HepG2 (cell line): Measurements from ENCODE around the gene C16orf89. TPM values are rescaled to one million over a fixed set of nuclear protein-coding genes. Genes with fewer than 3 reads are reported as not detected.
A peak's percentile ranks its signal among the peaks of the same experiment; 100 is the strongest.

ENCODE experiments used
- ATAC-seq: fragments of 200-7000 bp; cut with Tn5 transposase; 3 replicates; pipeline ENCODE4 v1.9.1; 2020; ENCODE audit warnings: mild to moderate bottlenecking, moderate library complexity
- BruUV-seq: library from RNA; stranded (reverse); fragments of 400-500 nt; replicated peaks from 2 replicates; lab custom pipeline; 2021; lab: Mats Ljungman, UMichigan
- CTCF ChIA-PET: fragments of 300-600 bp; formaldehyde crosslinking; extraction: SDS; loops from one replicate; lab custom pipeline; 2021; ENCODE audit warnings: low total read pairs, inconsistent platforms, low intra/inter-chr PET ratio; lab: Yijun Ruan, JAX
- POLR2A ChIA-PET: fragments of 350-600 bp; sonication (Branson Sonifier 250); formaldehyde crosslinking; loops from one replicate; lab custom pipeline; 2020; ENCODE audit warnings: antibody characterized with exemption, inconsistent platforms; lab: Yijun Ruan, JAX
- DNase-seq: peaks from one replicate; pipeline ENCODE4 v3.0.0-alpha.2; 2015; ENCODE audit warnings: low spot score
- FAIRE-seq: peaks from 3 replicates; lab custom pipeline; 2011; peaks lifted over from hg19 to GRCh38; lab: Jason Lieb, UNC
- H2AFZ ChIP-seq: one replicate; pipeline ENCODE4 v1.6.1; 2011; ENCODE audit warnings: low read length, inconsistent platforms
- H3K27ac ChIP-seq: fragments of 300-600 bp; 3 replicates; pipeline ENCODE4 v1.8.0; 2011; ENCODE audit warnings: mixed run types, mild to moderate bottlenecking, mixed read lengths, low read length, inconsistent platforms; ENCODE audit not compliant: insufficient read depth; ENCODE audit errors: extremely low read length
- H3K27me3 ChIP-seq, 2 experiments: fragments of 200-600 bp in 1 of 2; 2 replicates in 1 of 2; 3 replicates in 1 of 2; pipeline versions ENCODE4 v1.6.0 to v1.8.0; 2011; ENCODE audit warnings: low read length in 2 of 2, mild to moderate bottlenecking in 2 of 2, moderate library complexity in 2 of 2, inconsistent platforms in 1 of 2; ENCODE audit not compliant: insufficient read depth in 2 of 2, control insufficient read depth in 1 of 2
- H3K36me3 ChIP-seq, 2 experiments: fragments of 200-600 bp in 1 of 2; replicated peaks in 1 of 2; 2 replicates in 1 of 2; 3 replicates in 1 of 2; pipeline versions ENCODE4 v1.5.1 to v1.8.0; 2011; ENCODE audit warnings: low read length in 2 of 2, inconsistent platforms in 1 of 2; ENCODE audit not compliant: insufficient read depth in 2 of 2, control insufficient read depth in 1 of 2
- H3K4me1 ChIP-seq: 2 replicates; pipeline ENCODE4 v1.5.1; 2012; ENCODE audit warnings: low read length, inconsistent platforms; ENCODE audit not compliant: insufficient read depth
- H3K4me2 ChIP-seq: 2 replicates; pipeline ENCODE4 v1.6.0; 2011; ENCODE audit warnings: low read depth, low read length, inconsistent platforms
- H3K4me3 ChIP-seq, 3 experiments: fragments of 200-600 bp in 1 of 3; sonication (generic), shearing (Covaris generic) in 1 of 3; replicated peaks in 1 of 3; 2 replicates each; pipeline ENCODE4 v1.5.1; 2011 to 2016; ENCODE audit warnings: low read length in 3 of 3, inconsistent platforms in 2 of 3, low read depth in 2 of 3, mild to moderate bottlenecking in 2 of 3, control low read depth in 1 of 3, mixed read lengths in 1 of 3; ENCODE audit not compliant: insufficient read depth in 1 of 3
- H3K79me2 ChIP-seq: one replicate; pipeline ENCODE4 v1.6.1; 2011; ENCODE audit warnings: low read length, inconsistent platforms; ENCODE audit not compliant: insufficient read depth
- H3K9ac ChIP-seq: 2 replicates; pipeline ENCODE4 v1.6.0; 2011; ENCODE audit warnings: mild to moderate bottlenecking, low read depth, low read length, inconsistent platforms; ENCODE audit not compliant: insufficient read depth
- H3K9me3 ChIP-seq: 2 replicates; pipeline ENCODE4 v1.5.1; 2012; ENCODE audit warnings: mild to moderate bottlenecking, low read length
- H4K20me1 ChIP-seq: 2 replicates; pipeline ENCODE4 v1.6.0; 2011; ENCODE audit warnings: inconsistent platforms, mild to moderate bottlenecking, low read length, moderate library complexity; ENCODE audit not compliant: insufficient read depth
- ATM ChIP-seq: fragments of 450-650 bp; IDR thresholded peaks from 2 replicates; pipeline ENCODE4 v1.7.1; 2017; ENCODE audit warnings: mild to moderate bottlenecking, borderline replicate concordance
- EED ChIP-seq: sonication (generic); formaldehyde crosslinking; IDR thresholded peaks from 2 replicates; pipeline ENCODE4 v1.5.0; 2020; ENCODE audit warnings: mild to moderate bottlenecking, missing genetic modification reagents
- HNF4G ChIP-seq, 2 experiments: sonication (generic) in 1 of 2; formaldehyde crosslinking in 1 of 2; IDR thresholded peaks; 2 replicates each; pipeline versions ENCODE4 v1.4.0 to v1.6.1; 2011 to 2020; ENCODE audit warnings: borderline replicate concordance in 2 of 2, low read depth in 2 of 2, mild to moderate bottlenecking in 2 of 2, low read length in 1 of 2, missing genetic modification reagents in 1 of 2, moderate library complexity in 1 of 2
- HOXA9 ChIP-seq: sonication (generic); formaldehyde crosslinking; IDR thresholded peaks from 2 replicates; pipeline ENCODE4 v1.8.1; 2022; ENCODE audit warnings: missing genetic modification reagents, mild to moderate bottlenecking, moderate library complexity, borderline replicate concordance
- KDM5B ChIP-seq: sonication (generic); formaldehyde crosslinking; IDR thresholded peaks from 2 replicates; pipeline ENCODE4 v1.4.0; 2020; ENCODE audit warnings: missing genetic modification reagents, mild to moderate bottlenecking, borderline replicate concordance
- LBX2 ChIP-seq: sonication (generic); formaldehyde crosslinking; IDR thresholded peaks from 2 replicates; pipeline ENCODE4 v1.5.0; 2020; ENCODE audit warnings: missing genetic modification reagents, mild to moderate bottlenecking, borderline replicate concordance
- PCBP2 ChIP-seq: fragments of 200-400 bp; formaldehyde crosslinking; optimal IDR thresholded peaks from 2 replicates; pipeline ENCODE3; 2018; ENCODE audit warnings: low read length, low read depth; ENCODE audit not compliant: poor library complexity, severe bottlenecking
- PRDM4 ChIP-seq: sonication (generic); formaldehyde crosslinking; IDR thresholded peaks from 2 replicates; pipeline ENCODE4 v1.9.0; 2021; ENCODE audit warnings: missing genetic modification reagents, borderline replicate concordance
- SMARCC2 ChIP-seq: fragments of 450-650 bp; IDR thresholded peaks from 2 replicates; pipeline ENCODE4 v1.6.1; 2017; ENCODE audit warnings: antibody characterized with exemption, mild to moderate bottlenecking
- SMARCE1 ChIP-seq: fragments of 450-650 bp; IDR thresholded peaks from 2 replicates; pipeline ENCODE4 v1.6.1; 2017; ENCODE audit warnings: borderline replicate concordance
- TCF12 ChIP-seq, 2 experiments: fragments of 450-650 bp in 1 of 2; sonication (generic) in 1 of 2; formaldehyde crosslinking in 1 of 2; IDR thresholded peaks; 2 replicates each; pipeline versions ENCODE4 v1.6.1 to v1.8.0; 2017 to 2022; ENCODE audit warnings: antibody characterized with exemption in 1 of 2, mild to moderate bottlenecking in 1 of 2, missing genetic modification reagents in 1 of 2, moderate library complexity in 1 of 2
- THAP8 ChIP-seq: sonication (generic); formaldehyde crosslinking; IDR thresholded peaks from 2 replicates; pipeline ENCODE4 v1.5.1; 2020; ENCODE audit warnings: missing genetic modification reagents, mild to moderate bottlenecking, borderline replicate concordance
- WIZ ChIP-seq: sonication (generic); formaldehyde crosslinking; IDR thresholded peaks from 2 replicates; pipeline ENCODE4 v1.5.1; 2020; ENCODE audit warnings: mild to moderate bottlenecking, missing genetic modification reagents
- YY1 ChIP-seq: IDR thresholded peaks from 2 replicates; pipeline ENCODE4 v1.6.1; 2011; ENCODE audit warnings: low read length, low read depth, moderate library complexity, mild to moderate bottlenecking; ENCODE audit not compliant: insufficient read depth, insufficient replicate concordance
- ZNF510 ChIP-seq: sonication (generic); formaldehyde crosslinking; IDR thresholded peaks from 2 replicates; pipeline ENCODE4 v1.4.0; 2020; ENCODE audit warnings: low read depth, mild to moderate bottlenecking, missing genetic modification reagents
- ZNF776 ChIP-seq: sonication (generic); formaldehyde crosslinking; IDR thresholded peaks from 2 replicates; pipeline ENCODE4 v1.4.0; 2020; ENCODE audit warnings: mild to moderate bottlenecking, missing genetic modification reagents
- ZNF792 ChIP-seq: IDR thresholded peaks from 2 replicates; pipeline ENCODE4 v1.6.1; 2016
- WGBS: methylation state at CpG from one replicate; pipeline ENCODE4 v1.1.6; 2017; ENCODE audit warnings: low lambda C conversion rate; 5-methylcytosine and 5-hydroxymethylcytosine counted together
- in situ Hi-C: cut with HindIII; loops from 2 replicates; pipeline ENCODE4 v1.10.0; 2017; ENCODE audit warnings: low pct_unique_long_range_greater_than_20kb; ENCODE audit not compliant: extremely low pct_ligation_motif_present
- intact Hi-C: fragments of 100-400 bp; cut with micrococcal nuclease; formaldehyde crosslinking; loops from one replicate; pipeline ENCODE4 v1.10.0; 2022; ENCODE audit not compliant: unreplicated experiment
- polyA plus RNA-seq, 8 experiments: library from polyadenylated mRNA; depleted of rRNA in 3 of 8; stranded (reverse) in 7 of 8; unstranded in 1 of 8; fragments of >200 nt; fragmentation: Illumina TruSeq in 4 of 8; extraction: Trizol in 4 of 8; gene quantifications; 2 replicates each; pipeline versions ENCODE4 v1.2.1 to v1.2.3, GENCODE V29; 2011 to 2016; ENCODE audit warnings: low read depth in 4 of 8, missing spikeins in 1 of 8, mixed read lengths in 1 of 8; ENCODE audit not compliant: insufficient read depth in 1 of 8
- total RNA-seq, 5 experiments: library from RNA; depleted of rRNA; stranded (reverse); fragments of >200 nt; fragmentation: Illumina TruSeq; extraction: Trizol; gene quantifications; 2 replicates each; pipeline ENCODE4 v1.2.3, GENCODE V29; 2016; ENCODE audit warnings: low read depth in 1 of 5

The C16orf89 gene
- total and polyA plus RNA-seq, 2 of the 13 experiments (the other 11 are each of a cell fraction or from before 2014, with no cell fraction given): 1.9 to 3.4 TPM

GRCh38 chr16:5000573-5001001 lies 65.2 kb downstream of the C16orf89 start:
- Histone ChIP-seq H3K9ac (no peak overlapping the region), H3K9me3 (no peaks in the 10 kb centered on the region), H2AFZ (no peak overlapping the region), H3K4me3 (no peak overlapping the region), H3K4me1 (peaks cover 20% of the 10 kb centered on the region), H3K36me3 (no peaks in the 10 kb centered on the region), H3K27ac (no peak overlapping the region), H3K4me2 (no peak overlapping the region), H3K79me2 (no peaks in the 10 kb centered on the region), H4K20me1 (no peaks in the 10 kb centered on the region), H3K27me3 (peaks cover 7 to 45% of the 10 kb centered on the region in 2 experiments; a peak in 4 of 5 replicates)
- intact Hi-C loops: no loop called here
- DNase-seq (no peak), FAIRE-seq (no peak), ATAC-seq (peak; percentile 7; the same call in 2 of the 3 replicates)
- in situ Hi-C loops: no loop called here
- ChIA-PET POLR2A (no interaction called here), CTCF (no interaction called here)
- BruUV-seq: no TSS peak
- WGBS: 44% methylated on average over 19 of the region's 19 CpGs
- no peak for TF ChIP-seq THAP8 (CRISPR knock-in tag)
- 0 out of 2 replicates have a peak, but pooled peaks have one; percentile 19 for TF ChIP-seq EED (CRISPR knock-in tag)
- TF ChIP-seq HNF4G (IDR thresholded peaks at IDR 0.05; ENCODE audit: borderline replicate concordance, low read depth, low read length): no peak
- TF ChIP-seq HNF4G (CRISPR knock-in tag; IDR thresholded peaks at IDR 0.05; ENCODE audit: borderline replicate concordance, low read depth): no peak
- TF ChIP-seq SMARCE1: no peak
- no peak for TF ChIP-seq SMARCC2
- no peak for TF ChIP-seq LBX2 (CRISPR knock-in tag)
- peak; percentile 58 for TF ChIP-seq YY1
- TF ChIP-seq WIZ (CRISPR knock-in tag): no peak
- no peak for TF ChIP-seq ATM
- 0 out of 2 replicates have a peak, but pooled peaks have one; percentile 21 for TF ChIP-seq KDM5B (CRISPR knock-in tag)
- no peak for TF ChIP-seq ZNF510 (CRISPR knock-in tag)
- TF ChIP-seq PRDM4: no peak
- no peak for TF ChIP-seq PCBP2
- no peak for TF ChIP-seq HOXA9
- TF ChIP-seq ZNF776 (CRISPR knock-in tag): 0 out of 2 replicates have a peak, but pooled peaks have one; percentile 57
- no peak for TF ChIP-seq TCF12 (IDR thresholded peaks at IDR 0.05)
- no peak for TF ChIP-seq TCF12 (CRISPR knock-in tag; IDR thresholded peaks at IDR 0.05)
- TF ChIP-seq ZNF792: no peak
